ENCODE data around the gene SPOCD1.

DNA sequence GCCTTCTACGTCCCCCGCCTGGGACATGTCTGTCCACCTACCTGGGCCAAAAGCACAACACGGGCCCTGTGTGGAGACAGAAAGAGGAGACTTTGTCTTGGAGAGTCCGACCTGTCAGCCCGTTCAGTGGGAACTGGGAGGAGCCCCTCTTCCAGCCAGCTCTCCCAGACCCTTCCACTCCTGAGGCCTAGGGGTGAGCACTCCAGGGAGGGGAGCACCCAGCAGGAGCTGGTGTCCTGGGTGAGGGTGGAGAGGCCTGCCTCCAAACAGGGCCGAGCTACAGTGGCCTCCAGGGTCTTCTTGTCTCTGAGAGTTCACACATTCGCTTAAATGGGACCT lies 546 bp downstream of the SPOCD1 start:
- TF ChIP-seq, protein P1, sequence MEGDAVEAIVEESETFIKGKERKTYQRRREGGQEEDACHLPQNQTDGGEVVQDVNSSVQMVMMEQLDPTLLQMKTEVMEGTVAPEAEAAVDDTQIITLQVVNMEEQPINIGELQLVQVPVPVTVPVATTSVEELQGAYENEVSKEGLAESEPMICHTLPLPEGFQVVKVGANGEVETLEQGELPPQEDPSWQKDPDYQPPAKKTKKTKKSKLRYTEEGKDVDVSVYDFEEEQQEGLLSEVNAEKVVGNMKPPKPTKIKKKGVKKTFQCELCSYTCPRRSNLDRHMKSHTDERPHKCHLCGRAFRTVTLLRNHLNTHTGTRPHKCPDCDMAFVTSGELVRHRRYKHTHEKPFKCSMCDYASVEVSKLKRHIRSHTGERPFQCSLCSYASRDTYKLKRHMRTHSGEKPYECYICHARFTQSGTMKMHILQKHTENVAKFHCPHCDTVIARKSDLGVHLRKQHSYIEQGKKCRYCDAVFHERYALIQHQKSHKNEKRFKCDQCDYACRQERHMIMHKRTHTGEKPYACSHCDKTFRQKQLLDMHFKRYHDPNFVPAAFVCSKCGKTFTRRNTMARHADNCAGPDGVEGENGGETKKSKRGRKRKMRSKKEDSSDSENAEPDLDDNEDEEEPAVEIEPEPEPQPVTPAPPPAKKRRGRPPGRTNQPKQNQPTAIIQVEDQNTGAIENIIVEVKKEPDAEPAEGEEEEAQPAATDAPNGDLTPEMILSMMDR (IDR thresholded peaks at IDR 0.05; ENCODE audit: insufficient read depth, low read depth, low read length), result no peak
- no peak for TF ChIP-seq EZH2 (IDR thresholded peaks at IDR 0.05; ENCODE audit: insufficient read depth, low read length)
